ENCODE data around the gene SMPDL3B. TPM values are rescaled to one million over a fixed set of nuclear protein-coding genes. Genes with fewer than 3 reads are reported as not detected.
A peak's percentile ranks its signal among the peaks of the same experiment; 100 is the strongest.

The SMPDL3B gene
- total RNA-seq, 1 donor from 2014 or later = not detected

DNA sequence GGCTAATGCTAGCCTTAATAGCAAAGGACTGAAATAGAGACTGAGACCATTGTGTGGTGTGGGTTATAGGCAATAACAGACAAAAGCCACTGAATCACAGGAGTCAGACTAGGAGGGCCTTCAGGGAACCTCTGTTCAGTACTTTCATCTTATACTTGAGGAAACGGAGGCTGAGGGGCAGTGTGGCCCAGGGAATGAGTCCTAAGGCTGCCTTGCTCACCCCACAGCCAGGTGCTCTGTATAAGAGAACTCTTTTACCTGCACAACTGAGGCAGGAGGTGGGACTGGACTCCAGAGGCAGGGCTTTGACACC lies 2.7 kb downstream of the SMPDL3B start:
- H3K9me3 Mint-ChIP-seq = no peaks in the 10 kb centered on the region

DNA sequence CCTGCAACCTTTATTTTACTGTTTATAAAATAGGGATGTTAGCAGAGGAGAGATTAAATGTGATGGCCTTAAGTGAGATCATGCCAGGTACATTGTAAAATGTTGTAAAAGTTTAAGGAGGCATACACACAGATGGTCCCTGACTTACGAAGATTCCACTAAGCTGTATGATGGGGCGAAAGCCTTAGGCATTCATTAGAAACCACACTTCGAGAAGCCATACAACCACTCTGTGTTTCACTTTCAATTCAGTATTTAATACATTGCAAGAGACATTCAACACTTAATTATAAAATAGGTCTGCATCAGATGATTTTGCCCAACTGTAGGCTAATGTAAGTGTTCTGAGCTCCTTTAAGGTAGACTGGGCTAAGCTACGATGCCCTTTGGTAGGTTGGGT lies 3.7 kb downstream of the SMPDL3B start:
- POLR2A ChIA-PET = no interaction called here

More for the DNA sequence above, 2.7 kb downstream of the SMPDL3B start:
- ATAC-seq (ENCODE audit: low read depth) (no peak), DNase-seq (no peak)
- H3K4me1 Mint-ChIP-seq = peaks cover 17% of the 10 kb centered on the region
- TF ChIP-seq, protein P1, sequence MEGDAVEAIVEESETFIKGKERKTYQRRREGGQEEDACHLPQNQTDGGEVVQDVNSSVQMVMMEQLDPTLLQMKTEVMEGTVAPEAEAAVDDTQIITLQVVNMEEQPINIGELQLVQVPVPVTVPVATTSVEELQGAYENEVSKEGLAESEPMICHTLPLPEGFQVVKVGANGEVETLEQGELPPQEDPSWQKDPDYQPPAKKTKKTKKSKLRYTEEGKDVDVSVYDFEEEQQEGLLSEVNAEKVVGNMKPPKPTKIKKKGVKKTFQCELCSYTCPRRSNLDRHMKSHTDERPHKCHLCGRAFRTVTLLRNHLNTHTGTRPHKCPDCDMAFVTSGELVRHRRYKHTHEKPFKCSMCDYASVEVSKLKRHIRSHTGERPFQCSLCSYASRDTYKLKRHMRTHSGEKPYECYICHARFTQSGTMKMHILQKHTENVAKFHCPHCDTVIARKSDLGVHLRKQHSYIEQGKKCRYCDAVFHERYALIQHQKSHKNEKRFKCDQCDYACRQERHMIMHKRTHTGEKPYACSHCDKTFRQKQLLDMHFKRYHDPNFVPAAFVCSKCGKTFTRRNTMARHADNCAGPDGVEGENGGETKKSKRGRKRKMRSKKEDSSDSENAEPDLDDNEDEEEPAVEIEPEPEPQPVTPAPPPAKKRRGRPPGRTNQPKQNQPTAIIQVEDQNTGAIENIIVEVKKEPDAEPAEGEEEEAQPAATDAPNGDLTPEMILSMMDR (IDR thresholded peaks at IDR 0.05) = no peak
- intact Hi-C loops (cut with micrococcal nuclease) = no loop called here
- H3K4me3 Mint-ChIP-seq = no peak overlapping the region
- ChIA-PET POLR2A (no interaction called here), CTCF (no interaction called here)
- peaks cover 18% of the 10 kb centered on the region for H3K27me3 Mint-ChIP-seq
- H3K27ac Mint-ChIP-seq = no peak overlapping the region
- no peaks in the 10 kb centered on the region for H3K36me3 Mint-ChIP-seq (ENCODE audit: low read depth)

DNA sequence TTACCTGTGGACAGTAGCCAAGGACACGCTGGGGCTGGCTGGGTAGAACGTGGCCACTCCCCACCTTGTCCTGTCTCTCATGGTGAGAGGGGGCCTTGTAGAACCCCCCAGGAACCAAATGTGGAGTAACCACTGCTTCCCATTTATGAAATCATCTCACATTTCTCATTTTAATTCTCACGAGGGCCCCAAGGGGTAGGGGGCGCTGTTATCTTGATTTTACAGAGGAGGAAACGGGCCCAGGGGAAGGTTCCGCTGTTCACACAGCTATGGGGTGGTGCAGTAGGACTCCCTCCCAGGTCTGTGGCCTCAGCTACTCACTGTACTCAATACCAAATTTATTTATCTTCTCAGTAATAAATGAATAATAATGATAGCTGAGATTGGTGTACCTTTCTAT lies 5.5 kb downstream of the SMPDL3B start:
- ATAC-seq (ENCODE audit: low read depth) = peak; percentile 83
- Mint-ChIP-seq H3K9me3 (no peaks in the 10 kb centered on the region), H3K36me3 (ENCODE audit: low read depth) (no peaks in the 10 kb centered on the region), H3K4me3 (no peak overlapping the region), H3K27me3 (peaks cover 7% of the 10 kb centered on the region), H3K27ac (no peak overlapping the region), H3K4me1 (peaks cover 6% of the 10 kb centered on the region)
- DNase-seq = no peak
- TF ChIP-seq, protein P1 (IDR thresholded peaks at IDR 0.05) = no peak
- intact Hi-C loops (cut with micrococcal nuclease) = loop anchor here (1.0 kb wide), 1 partner anchor 39 kb away; no protein-coding TSS in a partner anchor
- POLR2A ChIA-PET = interaction anchor here (0.6 kb wide), 1 partner anchor 41 kb away, joined by 4 read pairs; no protein-coding TSS in a partner anchor
- CTCF ChIA-PET = interaction anchor here (0.7 to 1.4 kb wide), 6 partner anchors 8 to 287 kb away, joined by 3 to 6 read pairs (median 4); no protein-coding TSS in a partner anchor

More for the DNA sequence above, 3.7 kb downstream of the SMPDL3B start:
- H3K9me3 Mint-ChIP-seq = no peaks in the 10 kb centered on the region
- intact Hi-C loops (cut with micrococcal nuclease) = no loop called here
- H3K4me3 Mint-ChIP-seq = no peak overlapping the region
- TF ChIP-seq, protein P1 (IDR thresholded peaks at IDR 0.05) = no peak
- DNase-seq = no peak
- no peak overlapping the region for H3K27ac Mint-ChIP-seq
- H3K27me3 Mint-ChIP-seq = peaks cover 16% of the 10 kb centered on the region
- CTCF ChIA-PET = interaction anchor here (1.1 kb wide), 1 partner anchor 33 kb away, joined by 3 read pairs; no protein-coding TSS in a partner anchor
- peaks cover 16% of the 10 kb centered on the region for H3K4me1 Mint-ChIP-seq
- H3K36me3 Mint-ChIP-seq (ENCODE audit: low read depth) = no peaks in the 10 kb centered on the region
- no peak for ATAC-seq (ENCODE audit: low read depth)

DNA sequence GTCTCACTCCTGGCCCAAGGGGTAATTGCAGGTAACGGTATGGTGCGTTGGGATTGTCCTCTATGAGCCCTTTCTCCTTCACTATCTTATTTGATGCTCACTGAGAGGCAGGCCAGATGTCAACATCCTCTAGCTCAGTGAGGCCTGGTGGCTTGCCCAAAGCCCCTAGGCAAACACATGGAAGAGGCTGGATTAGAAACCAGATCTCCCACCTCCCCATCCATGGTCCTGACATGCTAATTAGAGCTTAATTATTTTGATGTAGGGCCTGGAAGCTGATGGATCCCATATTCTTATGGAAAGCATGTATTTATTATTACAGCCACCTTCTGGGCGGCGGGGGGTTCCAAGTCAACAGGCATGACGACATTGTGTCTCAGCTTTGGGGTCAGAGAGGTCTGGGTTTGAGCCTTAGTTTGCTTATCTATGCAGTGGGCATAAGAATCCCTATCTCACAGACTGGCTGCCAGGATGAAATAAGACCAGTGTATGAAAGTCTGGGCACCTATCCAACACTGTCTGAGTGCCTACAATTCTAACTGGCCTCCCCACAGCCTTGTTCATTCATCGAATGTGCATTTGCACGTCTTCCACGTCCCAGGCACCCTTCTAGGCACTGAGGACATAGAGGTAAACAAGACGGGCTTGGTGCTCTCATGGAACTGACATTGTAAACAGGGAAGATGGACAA lies 6.2 kb downstream of the SMPDL3B start:
- ChIA-PET POLR2A (interaction anchor here (0.6 kb wide), 1 partner anchor 41 kb away, joined by 4 read pairs; no protein-coding TSS in a partner anchor), CTCF (interaction anchor here (0.7 to 1.4 kb wide), 6 partner anchors 9 to 287 kb away, joined by 3 to 6 read pairs (median 4); no protein-coding TSS in a partner anchor)
- TF ChIP-seq, protein P1 (IDR thresholded peaks at IDR 0.05) = no peak
- H3K36me3 Mint-ChIP-seq (ENCODE audit: low read depth) = no peaks in the 10 kb centered on the region
- H3K4me3 Mint-ChIP-seq = no peak overlapping the region
- H3K9me3 Mint-ChIP-seq = no peaks in the 10 kb centered on the region
- intact Hi-C loops (cut with micrococcal nuclease) = loop anchor here (1.0 kb wide), 1 partner anchor 38 kb away; no protein-coding TSS in a partner anchor
- no peak overlapping the region for H3K27ac Mint-ChIP-seq
- no peak for DNase-seq
- ATAC-seq (ENCODE audit: low read depth) = no peak
- peaks cover under 1% of the 10 kb centered on the region for H3K27me3 Mint-ChIP-seq
- peaks cover 3% of the 10 kb centered on the region for H3K4me1 Mint-ChIP-seq

DNA sequence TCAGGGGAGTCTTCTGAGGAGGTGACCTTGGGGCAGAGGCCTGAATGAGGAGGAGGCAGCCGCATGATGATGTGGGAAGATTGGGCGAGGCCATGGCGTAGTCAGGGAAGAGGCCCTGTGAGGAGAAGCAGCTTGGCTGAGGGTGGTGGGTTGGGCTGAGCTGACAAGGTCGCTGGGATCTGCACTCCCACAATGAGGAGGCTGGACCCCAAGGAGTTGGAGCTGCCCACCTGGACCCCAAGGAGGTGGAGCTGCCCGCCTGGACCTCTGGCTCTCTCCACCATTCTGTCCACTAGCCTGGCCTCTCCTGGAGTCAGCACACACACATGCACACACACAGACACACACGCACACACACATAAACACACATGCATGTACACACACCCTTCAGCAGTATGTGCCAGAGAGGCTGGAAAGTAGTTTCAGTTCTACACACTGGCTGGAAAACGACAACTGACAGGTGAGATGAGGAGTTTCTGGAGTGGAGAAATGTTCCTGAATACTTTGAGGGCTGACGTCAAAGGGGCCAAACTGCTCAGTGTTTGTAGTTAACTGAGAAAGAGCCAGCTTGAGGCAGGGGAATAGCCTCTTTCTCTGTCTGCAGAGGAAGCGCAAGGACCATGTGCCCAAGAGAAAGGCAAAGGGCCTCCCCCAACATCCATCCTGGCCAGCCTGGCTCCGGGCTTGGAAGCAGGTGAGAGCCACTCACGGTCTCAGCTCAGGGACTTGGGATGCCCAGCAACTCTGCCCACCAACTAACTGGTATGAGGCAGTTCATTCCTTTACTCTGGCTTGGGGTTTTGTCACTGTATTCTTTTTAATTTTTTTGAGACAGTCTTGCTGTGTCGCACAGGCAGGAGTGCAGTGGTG lies 7.1 kb downstream of the SMPDL3B start:
- H3K36me3 Mint-ChIP-seq (ENCODE audit: low read depth) = no peaks in the 10 kb centered on the region
- no peak for ATAC-seq (ENCODE audit: low read depth)
- H3K9me3 Mint-ChIP-seq = no peaks in the 10 kb centered on the region
- TF ChIP-seq, protein P1 (IDR thresholded peaks at IDR 0.05) = no peak
- peaks cover 3% of the 10 kb centered on the region for H3K4me1 Mint-ChIP-seq
- no peak overlapping the region for H3K4me3 Mint-ChIP-seq
- no peak overlapping the region for H3K27ac Mint-ChIP-seq
- POLR2A ChIA-PET = no interaction called here
- H3K27me3 Mint-ChIP-seq = no peaks in the 10 kb centered on the region
- CTCF ChIA-PET = no interaction called here
- intact Hi-C loops (cut with micrococcal nuclease) = no loop called here
- no peak for DNase-seq

Data from activated B cell treated with CpG ODN at 0.5 μM for 24 hours (primary cell).